HG03066 (cell line): ENCODE results near the gene CCDC194.
A peak's percentile ranks its signal among the peaks of the same experiment; 100 is the strongest.

Source experiments
- ATAC-seq: cut with Tn5 transposase; IDR thresholded peaks from one replicate; pipeline ENCODE4 v1.9.1; 2021; ENCODE audit warnings: low read depth; ENCODE audit not compliant: unreplicated experiment

The CCDC194 gene

GRCh38 chr19:17406046-17406886, 12.3 kb upstream of the CCDC194 start:
- no peak for ATAC-seq

GRCh38 chr19:17405250-17406045, 11.5 kb upstream of the CCDC194 start, which contains the start of gene BST2:
TSS of gene BST2 (minus strand) at chr19:17405630. CDS start at chr19:17405575, 55 bp downstream.
- ATAC-seq: peak; percentile 80

GRCh38 chr19:17404621-17405249, 10.7 kb upstream of the CCDC194 start:
- no peak for ATAC-seq

- ATAC-seq: no peak
Measured at GRCh38 chr19:17404015-17404414, 10.0 kb upstream of the CCDC194 start.

GRCh38 chr19:17402982-17403855, 9.2 kb upstream of the CCDC194 start:
- ATAC-seq: no peak

DNA sequence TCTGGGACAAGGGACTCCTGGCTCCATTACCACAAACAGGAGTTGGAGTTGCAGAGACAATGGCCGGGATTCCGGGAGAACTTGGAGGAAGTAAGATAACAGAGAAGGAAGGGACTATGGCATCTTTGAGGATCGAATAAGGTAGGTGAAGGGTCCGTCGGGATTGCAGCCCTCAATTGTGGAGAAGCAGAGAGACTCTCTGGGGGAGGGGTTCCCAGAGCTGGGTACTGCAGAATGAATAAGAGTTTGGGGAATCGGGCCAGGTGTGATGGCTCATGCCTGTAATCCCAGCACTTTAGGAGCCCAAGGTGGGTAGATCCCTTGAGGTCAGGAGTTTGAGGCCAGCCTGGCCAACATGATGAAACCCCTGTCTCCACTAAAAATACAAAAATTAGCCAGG, 7.6 kb upstream of the CCDC194 start:
- ATAC-seq: no peak

DNA sequence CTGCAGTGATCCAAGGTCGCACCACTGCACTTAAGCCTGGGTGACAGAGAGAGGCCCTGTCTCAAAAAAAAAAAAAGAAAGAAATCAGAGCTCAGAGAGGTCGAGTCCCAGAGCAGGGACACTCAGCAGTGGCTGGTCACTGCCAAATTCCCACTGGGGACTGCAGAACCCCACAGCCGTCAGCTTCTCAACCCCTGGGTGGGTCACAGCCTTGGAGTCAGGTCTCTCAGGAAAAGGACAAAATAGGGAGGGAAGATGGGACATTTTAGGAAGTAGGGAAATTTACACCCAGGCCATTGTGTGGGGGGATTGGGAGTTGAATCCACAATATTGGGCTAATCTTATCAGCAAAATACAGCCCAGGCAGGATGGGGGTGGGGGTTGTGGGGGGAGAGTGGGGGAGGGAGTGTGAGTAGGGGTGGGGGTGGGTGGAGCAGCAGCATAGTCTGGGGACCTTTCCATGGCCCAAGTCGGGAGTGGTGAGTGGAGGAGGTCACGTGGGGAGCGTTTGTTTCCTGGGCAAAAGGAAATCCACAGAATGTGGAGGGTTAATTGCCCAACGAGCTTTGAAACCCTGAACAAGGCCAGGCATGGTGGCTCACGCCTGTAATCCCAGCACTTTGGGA, 5.0 kb upstream of the CCDC194 start:
- no peak for ATAC-seq

GRCh38 chr19:17394891-17395415, 957 bp upstream of the CCDC194 start:
- no peak for ATAC-seq

DNA sequence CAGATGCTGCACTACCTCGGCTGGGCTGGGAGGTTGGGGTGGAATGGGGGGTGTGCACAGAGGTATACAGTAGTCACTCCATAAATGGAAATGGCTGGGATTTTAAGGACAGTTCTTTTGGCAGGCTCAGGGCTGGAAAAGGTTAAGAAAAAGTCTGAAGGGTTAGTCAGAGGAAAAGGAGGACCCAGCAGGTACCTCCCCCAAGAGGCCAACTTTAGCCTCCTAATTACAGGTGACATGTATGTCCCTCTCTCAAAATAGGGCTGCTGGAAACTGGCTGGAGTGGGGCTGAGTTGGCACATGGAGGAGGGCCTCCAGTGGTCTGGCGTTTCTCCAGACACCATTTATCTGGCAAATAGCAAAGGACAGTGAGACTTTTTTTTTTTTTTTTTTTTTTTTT, 994 bp downstream of the CCDC194 start:
- ATAC-seq: no peak

GRCh38 chr19:17391371-17392151, 2.4 kb downstream of the CCDC194 start:
- ATAC-seq: no peak

DNA sequence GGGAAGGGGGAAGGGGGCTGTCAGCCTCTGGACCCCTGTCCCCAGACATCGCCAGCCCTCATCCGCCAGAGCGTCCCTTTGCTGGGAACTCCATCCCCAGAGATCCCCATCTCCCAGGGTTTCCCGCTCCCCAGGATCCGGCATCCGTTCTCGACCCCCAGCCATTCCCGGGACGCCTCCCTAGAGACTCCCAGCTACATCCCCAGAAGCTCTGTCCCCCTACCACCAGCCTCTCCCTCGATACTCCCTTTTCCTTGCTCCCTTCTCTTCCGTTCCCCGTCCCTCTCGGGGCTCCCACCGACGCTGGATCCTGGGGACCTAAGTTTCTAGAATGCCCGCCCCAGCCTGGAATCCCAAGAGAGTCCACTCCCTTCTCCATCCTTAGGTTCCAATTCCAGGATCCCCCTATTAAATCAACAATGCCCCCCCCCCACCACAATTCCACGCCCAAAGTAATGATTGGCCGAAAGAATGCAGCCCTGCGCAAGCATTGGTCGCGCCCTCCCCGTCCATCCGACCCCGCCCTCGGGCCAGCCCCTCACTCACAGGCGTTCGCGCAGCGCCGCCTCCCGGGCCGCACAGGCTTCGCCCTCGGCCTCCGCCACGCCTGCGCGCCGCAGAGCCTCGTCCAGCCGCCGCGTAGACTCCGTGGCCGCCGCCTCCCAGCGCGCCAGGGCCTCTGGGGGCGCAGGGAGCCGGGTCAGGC, 3.2 kb downstream of the CCDC194 start:
- peak; percentile 86 for ATAC-seq

GRCh38 chr19:17389957-17390664, 3.9 kb downstream of the CCDC194 start:
- ATAC-seq: no peak

GRCh38 chr19:17389288-17389687, 4.7 kb downstream of the CCDC194 start:
- no peak for ATAC-seq

DNA sequence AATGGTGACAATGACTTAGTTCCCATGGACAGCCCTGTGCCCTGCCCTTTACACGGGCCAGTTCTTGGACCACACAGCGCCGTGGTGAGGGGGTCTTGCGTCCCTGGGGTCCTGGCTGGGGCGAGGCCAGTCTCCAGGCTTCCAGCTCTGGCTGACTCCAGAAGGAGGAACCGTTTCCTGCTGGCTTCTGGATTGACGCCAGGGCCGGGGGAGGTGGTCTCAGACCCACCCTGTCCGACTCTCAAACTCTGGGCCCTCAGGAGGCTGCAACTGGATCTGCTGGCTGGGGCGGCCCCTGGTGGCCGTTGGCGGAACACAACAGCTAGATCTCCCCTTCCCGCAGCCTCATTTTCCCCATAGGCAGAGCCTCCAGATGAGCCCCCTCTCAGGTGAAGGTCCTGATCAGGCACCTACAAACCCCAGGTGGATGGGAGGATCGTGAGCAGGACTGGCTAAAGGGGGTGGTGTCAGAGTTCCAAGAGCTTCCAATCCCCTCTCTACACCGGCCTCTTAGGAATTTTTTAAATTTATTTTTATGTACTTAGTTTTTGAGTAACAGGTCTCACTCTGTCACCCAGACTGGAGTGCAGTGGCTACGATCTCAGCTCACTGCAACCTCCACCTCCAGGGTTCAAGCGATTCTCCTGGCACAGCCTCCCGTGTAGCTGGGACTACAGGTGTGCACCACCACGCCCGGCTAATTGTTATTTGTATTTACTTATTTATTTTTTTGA, 8.0 kb downstream of the CCDC194 start:
- no peak for ATAC-seq

DNA sequence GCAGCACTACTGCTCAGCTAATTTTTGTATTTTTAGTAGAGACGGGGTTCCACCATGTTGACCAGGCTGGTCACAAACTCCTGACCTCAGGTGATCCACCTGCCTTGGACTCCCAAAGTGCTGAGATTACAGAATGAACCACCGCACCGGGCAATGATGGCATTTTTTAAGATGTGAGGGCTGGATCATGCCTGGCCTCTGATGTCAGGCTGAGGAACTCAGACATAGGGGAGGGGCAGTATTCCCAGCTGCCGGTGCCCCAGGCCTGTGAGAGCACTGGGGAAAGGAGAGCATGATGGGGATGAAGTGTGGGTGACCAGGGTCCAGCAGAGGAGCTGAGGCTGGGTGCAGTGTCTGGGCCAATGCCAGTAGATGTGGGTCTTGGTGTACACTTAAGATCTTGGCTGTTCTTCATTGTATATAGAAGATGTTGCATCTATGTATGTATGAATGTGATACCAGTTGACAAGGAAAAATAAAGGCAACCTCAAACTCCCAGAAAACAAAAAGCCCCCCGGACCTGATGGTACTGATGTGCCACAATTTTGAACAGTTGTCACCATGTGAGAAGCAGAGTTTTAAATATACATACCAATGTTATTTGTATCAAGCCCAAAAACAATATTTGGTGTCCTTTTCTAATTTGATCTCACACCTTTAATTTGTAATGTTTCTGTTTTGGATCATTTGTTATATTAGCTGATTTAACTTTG, 13.4 kb downstream of the CCDC194 start:
- ATAC-seq: no peak

- no peak for ATAC-seq
Measured at GRCh38 chr19:17379221-17379631, 14.8 kb downstream of the CCDC194 start.
